GM19099 (cell line): ENCODE data around the gene HMG20A.

Source experiments
- POLR2A ChIP-seq: IDR thresholded peaks from 3 replicates; pipeline ENCODE4 v1.6.1; 2011; ENCODE audit warnings: low read depth; ENCODE audit not compliant: insufficient read length; ENCODE audit errors: extremely low read depth

HMG20A gene

DNA sequence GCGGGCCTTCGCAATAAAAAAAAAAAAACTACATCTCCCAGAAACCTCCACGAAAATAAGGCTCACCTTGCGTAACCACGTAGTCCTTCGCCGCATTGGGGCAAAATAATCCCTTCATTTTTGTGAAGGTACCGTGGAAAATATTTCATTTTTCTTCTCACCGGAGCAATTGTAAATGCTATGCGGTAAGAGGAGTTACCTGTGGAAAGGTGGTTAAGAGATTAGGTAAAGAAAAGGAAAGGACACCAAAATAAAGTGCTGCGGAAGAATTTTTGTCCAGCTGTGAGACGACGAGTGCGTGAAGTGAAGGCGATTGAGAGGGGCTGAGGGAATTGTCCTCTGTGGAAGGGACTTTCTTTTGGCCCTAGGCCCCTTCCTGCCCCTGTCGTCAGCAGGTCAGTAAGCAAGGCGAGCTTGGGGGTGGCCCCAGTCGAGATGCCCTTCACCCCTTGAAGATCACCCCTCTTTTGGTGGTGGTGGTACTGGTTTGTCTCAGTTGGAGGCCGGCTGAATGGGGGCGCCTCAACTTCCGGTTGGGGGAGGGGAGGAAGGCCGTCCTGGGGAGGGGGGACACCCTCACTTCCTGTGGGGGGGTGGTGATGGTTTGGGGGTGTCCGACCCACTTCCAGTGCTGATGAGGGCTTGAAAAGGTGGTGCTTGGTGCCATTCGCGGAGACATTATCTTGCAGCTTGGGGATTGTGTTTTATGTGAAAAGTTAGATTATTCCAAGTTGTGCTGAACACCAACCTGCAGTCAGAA, at the start of gene HMG20A:
HMG20A (plus strand) TSS at position 279 of the 760 bp plus-strand sequence. CDS start 37,520 bp downstream, outside the sequence.
- TF ChIP-seq POLR2A: peak; percentile 68

DNA sequence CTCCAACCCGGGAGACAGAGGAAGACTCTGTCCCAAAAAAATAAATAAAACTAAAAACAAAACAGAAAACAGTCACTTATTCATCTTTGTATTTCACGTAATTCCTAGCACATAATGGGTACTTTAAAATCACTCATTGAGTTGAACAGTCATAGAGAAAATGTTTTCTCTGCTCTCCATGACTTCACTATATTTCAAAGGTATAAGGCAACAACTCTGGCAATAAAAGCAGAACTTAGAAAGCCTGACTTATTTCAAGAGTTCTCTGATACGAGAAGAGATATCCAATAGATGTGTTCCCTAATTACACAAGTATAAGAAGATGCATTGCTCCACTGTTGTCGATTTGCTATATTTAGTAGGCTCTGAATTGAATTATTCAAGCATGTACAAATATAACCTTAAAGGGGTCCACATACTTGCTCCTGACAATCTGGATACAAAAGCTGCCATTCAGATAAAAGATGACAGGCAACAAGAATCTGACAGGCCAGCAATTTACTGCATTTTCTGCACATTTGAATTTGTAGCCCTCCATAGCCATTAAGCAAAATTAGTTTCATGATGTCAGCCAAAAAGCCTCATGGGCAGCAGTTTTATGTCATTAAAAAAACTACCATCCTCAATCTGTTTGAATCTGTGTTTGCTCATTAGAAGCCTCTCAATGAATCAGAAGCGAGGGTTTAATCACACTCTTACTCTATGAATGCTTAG, 48.7 kb upstream of the HMG20A start:
- no peak for TF ChIP-seq POLR2A

DNA sequence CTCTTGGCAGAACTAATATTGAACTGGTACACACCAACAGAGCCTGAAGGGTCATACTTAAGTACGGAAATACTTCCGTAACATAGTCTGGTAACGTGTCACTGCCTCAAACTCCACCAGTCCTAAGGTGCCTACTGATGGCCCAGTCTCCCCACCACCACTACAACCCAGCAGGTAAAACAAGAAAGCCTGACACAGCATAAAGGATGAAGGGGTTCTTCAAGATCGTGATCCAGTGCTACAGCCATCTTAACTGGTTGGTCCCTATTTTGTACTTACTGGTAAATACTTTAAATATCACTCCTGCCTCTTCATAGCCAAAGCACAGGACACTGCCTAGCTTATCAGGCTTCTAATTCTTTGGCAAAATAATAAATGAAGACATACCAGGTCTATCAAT, 47.2 kb upstream of the HMG20A start:
- no peak for TF ChIP-seq POLR2A

DNA sequence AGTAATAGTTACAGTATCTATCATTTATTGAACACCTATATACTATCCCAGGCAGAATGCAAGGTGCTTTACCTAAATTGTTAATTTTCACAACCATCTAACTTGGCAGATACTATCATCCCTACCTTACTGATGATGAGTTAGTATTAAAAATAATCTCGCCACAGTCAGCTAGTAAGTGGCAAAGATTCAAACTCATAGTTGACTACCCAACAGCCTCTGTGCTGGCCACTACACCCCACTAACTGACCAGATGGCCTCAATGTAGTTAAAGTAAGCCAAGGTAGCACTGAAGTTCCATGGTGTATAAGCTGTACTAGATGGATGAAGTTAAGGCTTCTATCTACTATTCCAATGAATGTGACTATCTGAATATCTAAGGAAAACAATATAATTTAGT, 45.6 kb upstream of the HMG20A start:
- TF ChIP-seq POLR2A: no peak

DNA sequence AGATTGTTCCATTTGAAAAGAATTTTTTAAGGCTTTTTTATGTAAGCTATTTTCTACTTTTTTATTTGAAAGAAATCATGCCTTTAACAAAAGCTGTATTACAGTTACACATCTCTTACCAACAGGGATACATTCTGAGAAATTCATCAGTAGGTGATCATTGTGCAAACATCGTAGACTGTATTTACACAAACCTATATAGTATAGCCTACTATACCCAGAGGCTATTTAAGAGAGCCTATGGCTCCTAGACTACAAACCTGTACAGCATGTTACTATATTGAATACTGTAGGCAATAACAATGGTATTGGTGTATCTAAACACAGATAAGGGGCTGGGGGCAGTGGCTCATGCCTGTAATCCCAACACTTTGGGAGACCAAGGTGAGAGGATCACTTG, 43.9 kb upstream of the HMG20A start:
- TF ChIP-seq POLR2A: no peak

DNA sequence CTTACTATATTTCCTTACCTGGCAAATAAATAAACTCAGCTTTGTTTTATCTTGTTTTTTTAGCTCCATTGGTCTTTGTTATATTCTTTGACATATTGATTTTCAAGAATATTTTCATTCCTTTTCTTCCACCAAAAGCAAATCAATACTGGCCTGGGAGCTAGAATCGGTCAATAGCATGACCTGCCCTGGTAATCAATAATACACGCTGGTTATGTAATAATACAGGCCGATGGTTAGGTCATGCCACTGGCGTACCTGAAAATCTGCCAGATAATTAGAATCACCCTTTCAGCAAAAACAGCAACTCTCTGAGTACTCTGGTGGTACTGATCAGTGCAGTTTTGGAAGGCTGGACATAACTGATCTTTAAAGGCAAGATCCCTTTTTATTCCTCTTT, 40.7 kb upstream of the HMG20A start:
- TF ChIP-seq POLR2A: no peak

DNA sequence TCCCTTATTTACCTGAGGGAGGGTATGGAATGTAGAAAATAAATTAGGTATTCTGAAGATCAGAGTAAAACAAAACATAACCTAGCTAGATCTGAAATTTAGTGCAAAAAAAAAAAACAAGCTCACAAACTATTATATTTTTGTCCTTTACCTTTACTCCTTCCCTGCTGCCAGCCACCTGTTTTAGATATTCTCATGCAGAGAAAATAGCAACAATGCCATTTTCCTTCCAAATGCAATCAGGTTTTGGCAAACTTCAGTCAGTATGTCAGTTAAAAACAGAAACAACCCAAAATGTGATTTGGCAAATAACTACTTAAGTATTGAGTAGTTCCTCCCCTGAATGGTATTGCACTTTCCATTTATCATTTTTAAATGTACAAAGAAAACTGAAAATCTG, 36.6 kb upstream of the HMG20A start:
- no peak for TF ChIP-seq POLR2A

DNA sequence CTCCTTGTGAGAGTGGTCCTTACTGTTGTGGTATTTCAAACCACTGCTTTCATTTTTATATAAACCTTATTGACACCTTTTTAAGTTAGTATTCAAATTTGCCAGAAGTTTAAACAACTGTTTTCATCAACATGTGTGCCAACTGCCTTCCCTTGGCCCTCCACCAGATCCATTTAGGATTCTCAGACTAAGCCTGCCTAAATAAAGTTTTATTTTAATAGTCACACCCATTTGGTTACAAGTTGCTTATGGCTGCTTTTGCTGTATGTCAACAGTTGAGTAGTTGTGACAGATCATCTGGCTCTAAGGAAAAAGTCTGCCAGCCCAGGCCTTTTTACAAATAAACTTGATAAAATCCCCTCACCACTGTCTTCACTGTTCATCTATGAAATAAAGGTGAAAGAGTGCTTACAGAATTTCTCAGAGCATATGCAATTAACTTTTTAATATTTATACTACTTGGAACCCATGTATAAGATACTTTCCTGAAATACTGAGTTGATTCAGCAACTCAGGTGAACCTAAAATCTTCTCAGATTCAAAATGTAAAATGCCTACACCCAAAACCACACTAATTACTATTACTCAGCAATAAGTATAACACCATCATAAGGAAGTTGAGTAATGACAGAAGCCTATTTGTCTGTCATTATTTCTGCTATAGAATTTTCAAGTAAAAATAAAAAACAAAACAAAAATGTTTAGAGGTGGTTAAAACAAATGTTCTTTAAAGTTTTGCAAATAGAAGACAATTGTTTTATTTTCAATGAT, 35.9 kb upstream of the HMG20A start:
- TF ChIP-seq POLR2A: no peak

DNA sequence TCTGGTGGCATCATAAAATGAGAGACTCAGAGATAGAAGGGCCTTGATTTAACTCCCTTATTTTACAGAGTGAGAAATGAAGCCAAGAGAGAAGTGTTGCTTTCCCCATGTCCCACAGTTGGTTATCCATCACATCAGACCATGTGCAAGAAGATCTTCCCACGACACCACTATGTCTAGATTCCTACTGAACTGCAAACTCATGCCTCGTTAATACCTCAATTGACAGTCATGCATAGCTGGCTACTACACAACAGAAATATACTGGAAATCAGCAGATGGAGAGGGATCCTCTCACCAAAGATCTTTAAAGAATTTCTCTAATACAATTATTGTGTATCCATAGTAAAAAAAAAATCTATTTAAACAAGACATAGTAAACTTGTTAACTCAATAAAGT, 34.1 kb upstream of the HMG20A start:
- no peak for TF ChIP-seq POLR2A

DNA sequence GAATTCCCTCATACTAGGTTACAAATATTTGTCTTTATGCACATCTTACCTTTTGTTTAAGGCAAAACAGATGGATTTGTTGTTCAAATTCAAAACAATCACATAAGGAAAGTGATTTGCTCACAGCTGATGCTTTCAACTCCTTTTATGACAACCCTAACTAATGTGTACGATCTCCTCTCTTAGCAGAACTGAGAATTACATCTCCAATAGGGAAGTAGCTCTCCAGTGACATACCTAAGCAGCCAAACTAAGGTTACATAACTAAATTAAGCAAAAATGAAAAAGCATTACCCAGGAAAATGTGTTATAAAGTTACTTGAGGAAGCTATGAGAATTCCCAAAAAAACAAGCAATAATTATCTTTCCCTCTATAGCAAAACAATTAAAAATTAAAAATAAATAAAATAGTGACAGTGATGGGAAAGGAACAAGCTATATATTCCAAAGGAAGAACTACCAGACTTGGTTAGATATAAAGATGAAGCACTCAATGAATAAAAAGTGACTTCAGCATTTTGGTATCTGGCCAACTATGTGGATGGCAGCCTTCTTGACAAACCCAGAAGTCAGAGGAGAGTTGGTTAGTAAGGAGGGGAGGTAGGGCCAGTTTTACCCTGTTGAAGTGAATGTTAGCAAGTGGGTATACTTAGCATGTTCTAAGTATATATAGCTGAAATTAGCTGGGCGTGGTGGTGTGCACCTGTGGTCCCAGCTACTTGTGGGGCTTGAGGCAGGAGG, 33.2 kb upstream of the HMG20A start:
- TF ChIP-seq POLR2A: no peak

DNA sequence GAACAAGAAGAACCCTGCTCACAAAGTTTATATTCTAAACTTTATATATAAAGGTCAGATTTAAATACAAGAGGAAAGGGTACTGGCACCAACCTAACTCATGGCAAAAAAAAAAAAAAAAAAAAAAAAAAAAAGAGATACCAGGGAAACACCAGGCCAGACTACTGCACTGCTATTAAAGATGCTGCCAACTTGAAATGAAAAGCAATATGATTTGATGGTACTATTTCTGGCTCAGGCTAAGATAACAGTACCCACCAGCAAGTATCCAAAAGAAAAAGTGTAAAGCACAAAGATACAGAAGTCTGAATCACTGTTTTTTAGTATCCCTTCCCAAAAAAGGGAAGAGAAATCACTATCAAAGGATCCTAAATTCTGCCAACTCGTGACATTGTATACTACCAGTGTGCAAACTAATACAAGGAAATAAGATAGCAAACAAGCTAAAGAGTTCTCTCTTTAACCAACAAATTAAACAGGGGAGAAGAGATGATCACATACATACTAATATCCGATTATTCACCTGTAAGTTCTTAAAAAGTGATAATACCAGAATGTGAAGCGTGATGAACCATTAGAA, 29.2 kb upstream of the HMG20A start:
- TF ChIP-seq POLR2A: no peak

DNA sequence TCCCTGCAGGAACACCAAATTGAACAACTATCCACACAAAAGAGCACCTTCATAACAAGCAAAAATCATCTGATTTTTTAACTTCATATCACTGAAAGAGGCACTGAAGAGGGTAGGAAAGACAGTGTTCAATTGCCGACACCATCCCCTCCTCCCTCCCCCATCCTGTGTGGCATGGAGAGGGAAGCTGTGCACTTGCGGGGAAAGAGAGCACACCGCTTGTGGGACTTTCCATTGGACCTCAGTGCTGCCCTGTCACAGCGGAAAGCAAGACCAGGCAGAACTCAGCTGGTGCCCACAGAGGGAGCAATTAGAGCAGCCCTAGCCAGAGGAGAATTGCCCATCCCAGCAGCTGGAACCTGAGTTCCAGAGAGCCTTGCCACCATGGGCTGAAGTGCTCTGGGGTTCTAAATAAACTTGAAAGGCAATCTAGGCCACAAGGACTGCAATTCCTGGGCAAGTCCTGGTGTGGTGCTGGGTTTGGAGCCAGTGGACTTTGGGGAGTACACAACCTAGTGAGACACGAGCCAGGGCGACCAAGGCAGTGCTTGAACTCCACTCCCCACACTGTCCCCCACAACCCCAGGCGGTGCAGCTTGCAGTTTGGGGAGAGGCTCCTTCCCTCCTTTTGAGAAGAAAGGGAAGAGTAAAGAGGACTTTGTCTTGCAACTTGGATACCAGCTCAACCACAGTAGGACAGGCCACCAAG, 27.8 kb upstream of the HMG20A start:
- TF ChIP-seq POLR2A: no peak

DNA sequence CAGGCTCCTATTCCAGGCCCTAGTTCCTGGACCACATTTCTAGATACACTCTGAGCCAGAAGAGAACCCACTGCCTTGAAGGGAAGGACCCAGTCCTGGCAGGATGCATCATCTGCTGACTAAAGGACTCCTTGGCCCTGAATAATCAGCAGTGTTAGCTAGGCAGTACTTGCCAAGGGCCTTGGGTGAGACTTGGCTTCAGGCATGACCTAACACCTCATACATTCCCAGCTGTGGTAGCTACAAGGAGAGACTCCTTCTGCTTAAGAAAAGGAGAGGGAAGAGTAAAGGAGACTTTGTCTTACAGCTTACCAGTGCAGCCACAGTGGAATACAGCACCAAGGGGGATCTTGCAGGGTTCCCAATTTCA, 27.2 kb upstream of the HMG20A start:
- TF ChIP-seq POLR2A: no peak

DNA sequence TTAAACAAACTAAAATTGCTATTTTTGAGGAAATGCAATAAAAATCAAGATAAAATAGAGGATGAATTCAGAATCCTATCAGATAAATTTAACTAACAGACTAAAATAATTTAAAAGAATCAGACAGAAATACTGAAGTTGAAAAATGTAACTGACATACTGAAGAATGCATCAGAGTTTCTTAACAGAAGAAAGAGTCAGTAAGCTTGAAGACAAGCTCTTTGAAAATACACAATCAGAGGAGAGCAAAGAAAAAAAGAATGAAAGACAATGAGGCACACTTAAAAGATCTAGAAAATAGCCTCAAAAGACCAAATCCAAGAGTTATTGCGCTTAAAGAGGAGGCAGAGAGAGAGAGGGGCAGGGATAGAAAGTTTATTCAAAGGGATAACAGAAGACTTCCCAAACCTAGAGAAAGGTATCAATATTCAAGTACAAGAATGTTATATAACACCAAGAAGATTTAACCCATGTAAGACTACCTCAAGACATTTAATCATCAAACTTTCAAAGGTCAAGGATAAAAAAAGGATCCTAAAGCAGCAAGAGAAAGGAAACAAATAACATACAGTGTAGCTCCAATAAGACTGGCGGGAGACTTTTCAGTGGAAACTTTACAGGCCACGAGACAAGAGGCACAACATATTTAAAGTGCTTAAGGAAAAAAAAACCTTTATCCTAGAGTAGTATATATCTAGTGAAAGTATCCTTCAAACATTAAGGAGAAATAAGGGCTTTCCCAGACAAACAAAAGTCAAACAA, 25.5 kb upstream of the HMG20A start:
- no peak for TF ChIP-seq POLR2A

DNA sequence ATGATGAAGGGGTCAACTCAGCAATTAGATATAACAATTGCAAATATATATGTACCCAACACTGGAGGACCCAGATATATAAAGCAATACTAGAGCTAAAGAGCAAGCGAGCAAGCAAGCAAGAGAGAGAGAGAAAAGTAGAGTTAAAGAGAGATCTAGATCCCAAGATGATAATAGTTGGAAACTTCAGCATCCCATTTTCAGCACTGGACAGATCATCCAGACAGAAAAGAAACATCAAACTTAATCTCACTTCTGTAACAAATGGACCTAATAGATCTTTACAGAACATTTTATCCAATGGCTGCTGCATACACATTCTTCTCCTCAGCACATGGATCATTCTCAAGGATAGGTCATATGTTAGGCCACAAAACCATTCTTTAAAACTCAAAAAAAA, 24.0 kb upstream of the HMG20A start:
- no peak for TF ChIP-seq POLR2A
